Hematopoietic multipotent progenitor cell treated with erythropoietin and hydrocortisone succinate and interleukin-3 and kit ligand, for 15 days (in vitro differentiated cells): ENCODE data around the gene SMG6.

Experiments
- DNase-seq: peaks from one replicate; pipeline ENCODE4 v3.0.0-alpha.2; 2015; ENCODE audit warnings: low spot score

The SMG6 gene

GRCh38 chr17:2076087-2076984 is 227.2 kb downstream of the SMG6 start:
- no peak for DNase-seq

- no peak for DNase-seq
Observed at GRCh38 chr17:2075336-2076086, 228.1 kb downstream of the SMG6 start.

- no peak for DNase-seq
Observed at GRCh38 chr17:2074919-2075318, 228.7 kb downstream of the SMG6 start.

GRCh38 chr17:2071455-2072281 is 231.9 kb downstream of the SMG6 start:
- no peak for DNase-seq

- DNase-seq, result no peak
Observed at GRCh38 chr17:2071024-2071385, 232.6 kb downstream of the SMG6 start.

GRCh38 chr17:2070241-2071023 is 233.2 kb downstream of the SMG6 start:
- no peak for DNase-seq

- DNase-seq, result no peak
Observed at GRCh38 chr17:2068519-2069051, 235.0 kb downstream of the SMG6 start.

- DNase-seq, result no peak
Observed at GRCh38 chr17:2068031-2068518, 235.5 kb downstream of the SMG6 start.

GRCh38 chr17:2067608-2068024 is 236.0 kb downstream of the SMG6 start:
- DNase-seq, result no peak

GRCh38 chr17:2067048-2067561 is 236.5 kb downstream of the SMG6 start:
- DNase-seq, result no peak

- no peak for DNase-seq
Observed at GRCh38 chr17:2065949-2066400, 237.6 kb downstream of the SMG6 start.

GRCh38 chr17:2064980-2065785 is 238.4 kb downstream of the SMG6 start:
- DNase-seq, result no peak

GRCh38 chr17:2064520-2064971 is 239.0 kb downstream of the SMG6 start:
- no peak for DNase-seq

GRCh38 chr17:2064147-2064489 is 239.5 kb downstream of the SMG6 start:
- DNase-seq, result no peak

- no peak for DNase-seq
Observed at GRCh38 chr17:2063261-2064146, 240.1 kb downstream of the SMG6 start.

GRCh38 chr17:2062571-2063183 is 240.9 kb downstream of the SMG6 start:
- no peak for DNase-seq

- no peak for DNase-seq
Observed at GRCh38 chr17:2061441-2061958, 242.1 kb downstream of the SMG6 start.
